Measurements from ENCODE around the gene SMARCC2. TPM values are rescaled to one million over a fixed set of nuclear protein-coding genes. Genes with fewer than 3 reads are reported as not detected.

SMARCC2 gene
- total and polyA plus RNA-seq, 2 of the 13 experiments (the other 11 are each of a cell fraction or from before 2014, with no cell fraction given), result 21.3 to 24.1 TPM

DNA sequence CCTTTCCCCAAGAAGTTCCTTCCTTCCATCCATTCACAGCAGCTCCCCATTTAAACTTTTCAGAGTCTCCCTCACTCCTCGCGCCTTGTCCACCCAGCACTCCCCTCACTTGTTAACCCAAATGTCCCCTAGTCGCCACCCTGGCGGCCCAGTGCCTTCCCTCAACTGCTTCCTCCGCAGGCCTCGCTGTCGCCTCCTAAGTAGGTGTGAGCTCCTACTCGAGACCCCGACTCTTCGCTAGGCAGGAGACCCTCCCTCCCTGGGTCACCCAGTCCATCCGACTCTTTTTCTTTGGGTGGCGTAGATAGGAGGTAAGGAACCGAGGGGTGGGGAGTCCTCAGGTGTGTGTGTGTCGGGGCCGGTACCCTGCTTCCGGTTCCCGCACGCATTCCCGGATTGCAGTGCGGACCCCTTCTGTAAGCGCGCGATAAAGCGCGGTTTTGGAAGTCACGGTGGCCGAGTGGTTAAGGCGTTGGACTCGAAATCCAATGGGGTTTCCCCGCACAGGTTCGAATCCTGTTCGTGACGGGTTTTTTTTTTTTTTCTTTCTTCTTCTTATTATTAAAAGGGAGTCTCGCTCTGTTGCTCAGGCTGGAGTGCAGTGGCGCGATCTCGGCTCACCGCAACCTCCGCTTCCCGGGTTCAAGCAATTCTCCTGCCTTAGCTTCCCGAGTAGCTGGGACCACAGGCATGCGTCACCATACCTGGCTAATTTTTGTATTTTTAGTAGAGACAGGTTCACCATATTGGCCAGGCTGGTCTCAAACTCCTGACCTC lies 823 bp upstream of the SMARCC2 start (continued):
- TF ChIP-seq KDM6A (CRISPR knock-in tag; IDR thresholded peaks at IDR 0.05; ENCODE audit: low read depth) (no peak), KIAA2018 (CRISPR knock-in tag; IDR thresholded peaks at IDR 0.05; ENCODE audit: borderline replicate concordance) (no peak), ZNF503 (CRISPR knock-in tag; IDR thresholded peaks at IDR 0.05) (0 out of 2 replicates have a peak, but pooled peaks have one; percentile 34), KMT2B (CRISPR knock-in tag; IDR thresholded peaks at IDR 0.05) (peak; percentile 83), STAT6 (CRISPR knock-in tag; IDR thresholded peaks at IDR 0.05; ENCODE audit: borderline replicate concordance) (0 out of 2 replicates have a peak, but pooled peaks have one; percentile 70), STAT5B (CRISPR knock-in tag; IDR thresholded peaks at IDR 0.05) (no peak), KMT2A (CRISPR knock-in tag; IDR thresholded peaks at IDR 0.05) (no peak; the same call in 1 of the 2 replicates), CC2D1A (CRISPR knock-in tag; IDR thresholded peaks at IDR 0.05) (0 out of 2 replicates have a peak, but pooled peaks have one; percentile 22), DNMT1 (CRISPR knock-in tag; IDR thresholded peaks at IDR 0.05) (0 out of 2 replicates have a peak, but pooled peaks have one; percentile 39), ZNF713 (CRISPR knock-in tag; IDR thresholded peaks at IDR 0.05) (0 out of 2 replicates have a peak, but pooled peaks have one; percentile 9), ARNTL (CRISPR knock-in tag; IDR thresholded peaks at IDR 0.05) (0 out of 2 replicates have a peak, but pooled peaks have one; percentile 46), CREM (IDR thresholded peaks at IDR 0.05) (peak; percentile 55; the same call in 1 of the 2 replicates), CREM (CRISPR knock-in tag; IDR thresholded peaks at IDR 0.05) (no peak), TFDP1 (CRISPR knock-in tag; IDR thresholded peaks at IDR 0.05; ENCODE audit: borderline replicate concordance) (peak; percentile 79)
